ENCODE data around the gene CPNE7. TPM values are rescaled to one million over a fixed set of nuclear protein-coding genes. Genes with fewer than 3 reads are reported as not detected.

The CPNE7 gene
- total RNA-seq, 1 experiment from 2014 or later, result 3.7 TPM

DNA sequence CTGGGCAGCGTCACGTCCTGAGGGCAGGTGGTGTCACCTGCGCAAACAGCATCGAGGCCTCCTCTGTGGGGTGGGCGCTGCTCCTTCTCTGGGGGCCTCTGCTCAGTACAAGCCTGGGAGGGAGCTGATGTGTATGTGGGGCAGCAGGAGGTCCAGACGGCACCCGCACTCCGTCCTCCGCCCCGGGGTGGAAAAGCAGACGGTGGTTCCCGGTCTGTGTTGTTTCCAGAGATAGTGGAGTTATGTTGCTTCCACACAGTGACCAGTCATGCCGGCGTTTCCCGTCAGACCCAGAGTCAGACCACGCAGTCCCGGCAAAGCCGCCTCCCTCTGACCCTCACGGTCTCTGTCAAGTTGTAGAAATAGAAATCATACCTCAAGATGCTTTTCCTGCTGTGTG is 28.8 kb upstream of the CPNE7 start:
- no peak overlapping the region for H3K4me3 ChIP-seq (ENCODE audit: low read length)
- no peak overlapping the region for H3K4me2 ChIP-seq (ENCODE audit: low read depth, low read length, poor library complexity, severe bottlenecking)
- no peaks in the 10 kb centered on the region for H3K36me3 ChIP-seq (ENCODE audit: insufficient read depth, low read length)
- H3K9me3 ChIP-seq (ENCODE audit: low read length), result no peaks in the 10 kb centered on the region
- no peak for DNase-seq
- H3K4me1 ChIP-seq (ENCODE audit: low read length), result no peaks in the 10 kb centered on the region
- H3K27ac ChIP-seq (ENCODE audit: low read length), result no peak overlapping the region
- no peaks in the 10 kb centered on the region for H3K9me2 ChIP-seq (replicated peaks; ENCODE audit: insufficient read depth, low read length)
- no peak overlapping the region for H3K9ac ChIP-seq (ENCODE audit: low read length)
- H2AFZ ChIP-seq (ENCODE audit: low read length), result no peak overlapping the region
- no peaks in the 10 kb centered on the region for H3K79me2 ChIP-seq (ENCODE audit: low read length)
- no peaks in the 10 kb centered on the region for H3K27me3 ChIP-seq (ENCODE audit: low read length)
- no peaks in the 10 kb centered on the region for H4K20me1 ChIP-seq (ENCODE audit: insufficient read depth, low read depth, low read length)

DNA sequence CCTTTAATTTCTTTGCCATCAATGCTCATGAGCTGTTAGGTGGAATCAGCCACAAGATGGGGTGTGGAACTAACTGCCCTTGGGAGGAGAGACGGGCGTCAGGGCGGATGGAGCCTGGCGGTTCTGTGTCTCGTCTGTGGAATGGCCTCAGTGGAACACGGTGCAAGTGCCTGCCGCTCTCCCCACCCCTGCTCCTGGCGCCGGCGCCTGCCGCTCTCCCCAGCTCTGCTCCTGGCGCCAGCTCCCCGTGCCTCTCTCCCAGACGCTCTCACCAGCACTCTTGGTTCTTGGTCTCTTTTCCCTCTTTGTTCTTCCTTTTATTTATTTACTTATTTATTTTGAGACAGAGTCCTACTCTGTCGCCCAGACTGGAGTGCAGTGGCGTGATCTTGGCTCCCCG is 28.3 kb upstream of the CPNE7 start:
- no peaks in the 10 kb centered on the region for H3K9me3 ChIP-seq (ENCODE audit: low read length)
- H3K4me1 ChIP-seq (ENCODE audit: low read length), result no peaks in the 10 kb centered on the region
- no peak for DNase-seq
- no peak overlapping the region for H2AFZ ChIP-seq (ENCODE audit: low read length)
- H4K20me1 ChIP-seq (ENCODE audit: insufficient read depth, low read depth, low read length), result no peaks in the 10 kb centered on the region
- no peak overlapping the region for H3K9ac ChIP-seq (ENCODE audit: low read length)
- H3K36me3 ChIP-seq (ENCODE audit: insufficient read depth, low read length), result no peaks in the 10 kb centered on the region
- no peaks in the 10 kb centered on the region for H3K27me3 ChIP-seq (ENCODE audit: low read length)
- H3K4me3 ChIP-seq (ENCODE audit: low read length), result no peak overlapping the region
- H3K9me2 ChIP-seq (replicated peaks; ENCODE audit: insufficient read depth, low read length), result no peaks in the 10 kb centered on the region
- H3K27ac ChIP-seq (ENCODE audit: low read length), result no peak overlapping the region
- no peaks in the 10 kb centered on the region for H3K79me2 ChIP-seq (ENCODE audit: low read length)
- no peak overlapping the region for H3K4me2 ChIP-seq (ENCODE audit: low read depth, low read length, poor library complexity, severe bottlenecking)

DNA sequence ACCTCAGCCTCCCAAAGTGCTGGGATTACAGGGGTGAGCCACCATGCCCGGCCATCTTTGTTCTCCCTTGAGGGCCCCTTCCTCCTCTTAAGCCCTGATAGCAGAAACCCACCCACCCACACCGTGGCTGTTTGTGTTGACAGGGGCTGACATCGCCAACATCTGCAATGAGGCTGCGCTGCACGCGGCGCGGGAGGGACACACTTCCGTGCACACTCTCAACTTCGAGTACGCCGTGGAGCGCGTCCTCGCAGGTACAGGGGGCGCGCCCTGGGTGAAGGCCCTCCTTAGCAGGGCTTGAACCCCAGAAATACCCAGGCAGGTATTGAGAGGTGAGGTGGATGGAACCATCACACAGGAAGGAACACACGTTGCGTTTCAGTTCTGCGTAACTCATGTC is 27.7 kb upstream of the CPNE7 start:
- no peak for DNase-seq
- Histone ChIP-seq H3K9me2 (replicated peaks; ENCODE audit: insufficient read depth, low read length) (no peaks in the 10 kb centered on the region), H4K20me1 (ENCODE audit: insufficient read depth, low read depth, low read length) (no peaks in the 10 kb centered on the region), H3K4me2 (ENCODE audit: low read depth, low read length, poor library complexity, severe bottlenecking) (no peak overlapping the region), H3K4me3 (ENCODE audit: low read length) (no peak overlapping the region), H3K27ac (ENCODE audit: low read length) (no peak overlapping the region), H3K9ac (ENCODE audit: low read length) (no peak overlapping the region), H3K9me3 (ENCODE audit: low read length) (no peaks in the 10 kb centered on the region), H2AFZ (ENCODE audit: low read length) (no peak overlapping the region), H3K79me2 (ENCODE audit: low read length) (no peaks in the 10 kb centered on the region), H3K36me3 (ENCODE audit: insufficient read depth, low read length) (no peaks in the 10 kb centered on the region), H3K27me3 (ENCODE audit: low read length) (no peaks in the 10 kb centered on the region), H3K4me1 (ENCODE audit: low read length) (no peaks in the 10 kb centered on the region)

DNA sequence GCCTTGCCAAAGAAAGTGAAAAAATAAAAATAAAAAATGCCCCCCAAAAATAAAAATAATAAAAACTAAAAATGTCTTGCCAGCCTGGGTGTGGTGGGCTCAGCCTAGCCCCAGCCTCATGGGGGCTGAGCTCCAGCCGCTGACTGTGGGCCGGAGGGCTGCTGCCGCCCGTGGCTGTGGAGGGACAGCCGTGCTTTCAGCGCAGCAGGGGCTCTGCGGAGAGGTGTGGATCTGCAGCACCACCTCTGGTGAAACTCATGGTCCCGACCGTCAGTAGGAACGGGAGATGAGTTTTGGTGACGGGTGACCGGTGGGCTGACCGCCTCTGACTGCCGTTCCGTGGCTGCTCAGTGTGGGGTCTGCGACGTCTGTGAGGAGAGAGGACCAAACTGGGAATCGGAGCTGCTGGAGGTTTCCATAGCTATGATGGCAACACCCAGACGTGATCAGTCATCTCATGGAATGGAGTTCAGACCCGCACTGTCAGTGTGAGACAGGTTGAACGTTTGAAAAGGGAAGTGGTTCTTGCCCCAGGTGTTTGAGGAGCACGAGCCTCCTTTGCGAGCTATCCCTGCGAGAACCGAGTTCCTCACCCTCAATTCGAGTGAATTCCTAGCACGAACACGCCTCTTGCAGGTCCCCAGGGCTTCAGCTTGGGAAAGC is 27.1 kb upstream of the CPNE7 start:
- H3K9ac ChIP-seq (ENCODE audit: low read length), result no peak overlapping the region
- no peak for DNase-seq

DNA sequence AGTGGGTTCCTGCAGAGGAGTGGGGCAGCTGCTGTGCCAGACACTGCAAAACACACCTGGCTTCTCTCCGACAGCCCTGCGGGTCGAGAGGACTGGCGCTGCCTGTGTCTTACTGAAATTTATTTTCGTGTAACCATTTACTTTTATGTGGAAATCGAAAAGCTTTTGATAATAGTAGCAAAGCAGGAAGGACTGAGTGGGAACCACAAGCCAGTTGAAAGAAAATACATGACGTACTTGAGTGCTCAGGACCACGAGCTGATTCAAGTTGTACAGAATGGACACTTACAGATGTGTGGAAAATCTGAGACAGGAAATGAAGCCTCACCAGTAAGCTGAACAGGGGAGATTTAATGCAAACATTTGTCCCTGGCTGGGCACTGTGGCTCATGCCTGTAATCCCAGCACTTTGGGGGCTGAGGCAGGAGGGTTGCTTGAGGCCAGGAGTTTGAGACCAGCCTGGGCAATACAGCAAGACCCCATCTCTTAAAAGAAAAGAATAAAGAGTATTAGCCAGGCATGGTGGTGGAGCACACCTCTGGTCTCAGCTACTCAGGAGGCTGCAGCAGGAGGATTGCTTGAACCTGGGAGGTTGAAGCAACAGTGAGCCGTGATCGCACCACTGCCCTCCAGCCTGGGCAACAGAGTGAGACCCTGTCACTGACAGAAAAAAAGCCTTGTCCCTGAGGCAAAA is 26.4 kb upstream of the CPNE7 start:
- H3K27ac ChIP-seq (ENCODE audit: low read length), result no peak overlapping the region
- no peak overlapping the region for H2AFZ ChIP-seq (ENCODE audit: low read length)
- no peak overlapping the region for H3K9ac ChIP-seq (ENCODE audit: low read length)
- no peaks in the 10 kb centered on the region for H3K9me3 ChIP-seq (ENCODE audit: low read length)
- no peak overlapping the region for H3K4me3 ChIP-seq (ENCODE audit: low read length)
- H3K9me2 ChIP-seq (replicated peaks; ENCODE audit: insufficient read depth, low read length), result no peaks in the 10 kb centered on the region
- no peaks in the 10 kb centered on the region for H3K36me3 ChIP-seq (ENCODE audit: insufficient read depth, low read length)
- H3K4me1 ChIP-seq (ENCODE audit: low read length), result no peaks in the 10 kb centered on the region
- DNase-seq, result no peak
- no peaks in the 10 kb centered on the region for H3K79me2 ChIP-seq (ENCODE audit: low read length)
- H4K20me1 ChIP-seq (ENCODE audit: insufficient read depth, low read depth, low read length), result no peaks in the 10 kb centered on the region
- no peak overlapping the region for H3K4me2 ChIP-seq (ENCODE audit: low read depth, low read length, poor library complexity, severe bottlenecking)
- H3K27me3 ChIP-seq (ENCODE audit: low read length), result no peaks in the 10 kb centered on the region

More for the DNA sequence above, 27.1 kb upstream of the CPNE7 start:
- Histone ChIP-seq H3K4me1 (ENCODE audit: low read length) (no peaks in the 10 kb centered on the region), H3K9me2 (replicated peaks; ENCODE audit: insufficient read depth, low read length) (no peaks in the 10 kb centered on the region), H3K27ac (ENCODE audit: low read length) (no peak overlapping the region), H3K9me3 (ENCODE audit: low read length) (no peaks in the 10 kb centered on the region), H3K4me2 (ENCODE audit: low read depth, low read length, poor library complexity, severe bottlenecking) (no peak overlapping the region), H3K27me3 (ENCODE audit: low read length) (no peaks in the 10 kb centered on the region), H3K36me3 (ENCODE audit: insufficient read depth, low read length) (no peaks in the 10 kb centered on the region), H4K20me1 (ENCODE audit: insufficient read depth, low read depth, low read length) (no peaks in the 10 kb centered on the region), H3K79me2 (ENCODE audit: low read length) (no peaks in the 10 kb centered on the region), H2AFZ (ENCODE audit: low read length) (no peak overlapping the region), H3K4me3 (ENCODE audit: low read length) (no peak overlapping the region)

DNA sequence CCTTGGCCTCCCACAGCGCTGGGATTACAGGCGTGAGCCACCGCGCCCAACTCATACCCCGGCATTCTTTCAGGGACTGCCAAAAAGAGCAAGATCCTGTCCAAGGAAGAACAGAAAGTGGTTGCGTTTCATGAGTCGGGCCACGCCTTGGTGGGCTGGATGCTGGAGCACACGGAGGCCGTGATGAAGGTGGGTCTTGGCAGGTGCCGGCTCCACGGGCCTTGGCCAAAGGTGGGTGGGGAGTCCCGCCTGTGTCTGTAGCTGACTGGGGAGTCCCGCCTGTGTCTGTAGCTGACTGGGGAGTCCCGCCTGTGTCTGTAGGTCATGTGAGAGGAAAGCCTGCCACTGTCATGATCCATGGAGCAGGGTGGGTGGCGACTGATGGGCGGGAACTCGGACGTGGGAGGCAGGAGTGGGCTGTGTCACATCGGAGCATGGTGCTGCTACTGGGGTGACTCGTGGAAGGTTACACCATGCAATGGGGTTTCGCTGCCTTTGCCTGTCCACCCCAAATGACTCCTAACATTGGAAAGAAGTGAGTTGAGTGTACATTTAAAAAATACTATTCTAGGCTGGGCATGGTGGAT is 25.0 kb upstream of the CPNE7 start:
- Histone ChIP-seq H3K4me3 (ENCODE audit: low read length) (no peak overlapping the region), H3K9me2 (replicated peaks; ENCODE audit: insufficient read depth, low read length) (no peaks in the 10 kb centered on the region), H3K9ac (ENCODE audit: low read length) (no peak overlapping the region), H3K79me2 (ENCODE audit: low read length) (no peaks in the 10 kb centered on the region), H4K20me1 (ENCODE audit: insufficient read depth, low read depth, low read length) (no peaks in the 10 kb centered on the region), H3K4me1 (ENCODE audit: low read length) (no peaks in the 10 kb centered on the region), H2AFZ (ENCODE audit: low read length) (no peak overlapping the region), H3K9me3 (ENCODE audit: low read length) (no peaks in the 10 kb centered on the region), H3K36me3 (ENCODE audit: insufficient read depth, low read length) (no peaks in the 10 kb centered on the region), H3K4me2 (ENCODE audit: low read depth, low read length, poor library complexity, severe bottlenecking) (no peak overlapping the region), H3K27ac (ENCODE audit: low read length) (no peak overlapping the region), H3K27me3 (ENCODE audit: low read length) (no peaks in the 10 kb centered on the region)
- no peak for DNase-seq

DNA sequence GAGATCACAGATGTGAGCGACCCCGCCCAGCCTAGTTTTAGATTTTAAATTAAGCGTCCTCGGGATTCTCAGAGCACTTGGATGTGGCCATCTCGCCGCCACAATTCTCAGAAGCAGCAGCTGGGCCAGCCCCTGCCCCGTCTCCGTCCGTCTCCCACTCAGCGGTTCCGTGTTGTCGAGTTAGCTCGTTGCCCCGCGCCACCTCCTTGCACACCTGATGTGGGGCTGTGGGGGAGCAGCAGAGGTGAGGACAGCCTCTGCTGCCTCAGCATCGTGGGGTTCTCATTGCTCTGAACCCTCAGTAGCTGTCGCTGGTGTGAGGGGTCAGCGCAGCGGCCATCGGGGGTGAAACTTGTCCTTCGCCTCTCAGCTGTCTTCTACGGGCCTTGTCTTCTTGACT is 23.2 kb upstream of the CPNE7 start:
- Histone ChIP-seq H3K9me3 (ENCODE audit: low read length) (no peaks in the 10 kb centered on the region), H3K27me3 (ENCODE audit: low read length) (no peaks in the 10 kb centered on the region), H2AFZ (ENCODE audit: low read length) (no peak overlapping the region), H3K27ac (ENCODE audit: low read length) (no peak overlapping the region), H3K36me3 (ENCODE audit: insufficient read depth, low read length) (no peaks in the 10 kb centered on the region), H3K9me2 (replicated peaks; ENCODE audit: insufficient read depth, low read length) (no peaks in the 10 kb centered on the region), H3K4me2 (ENCODE audit: low read depth, low read length, poor library complexity, severe bottlenecking) (no peak overlapping the region), H3K4me3 (ENCODE audit: low read length) (no peak overlapping the region), H3K4me1 (ENCODE audit: low read length) (no peaks in the 10 kb centered on the region), H3K9ac (ENCODE audit: low read length) (no peak overlapping the region), H4K20me1 (ENCODE audit: insufficient read depth, low read depth, low read length) (no peaks in the 10 kb centered on the region), H3K79me2 (ENCODE audit: low read length) (no peaks in the 10 kb centered on the region)
- DNase-seq, result no peak

DNA sequence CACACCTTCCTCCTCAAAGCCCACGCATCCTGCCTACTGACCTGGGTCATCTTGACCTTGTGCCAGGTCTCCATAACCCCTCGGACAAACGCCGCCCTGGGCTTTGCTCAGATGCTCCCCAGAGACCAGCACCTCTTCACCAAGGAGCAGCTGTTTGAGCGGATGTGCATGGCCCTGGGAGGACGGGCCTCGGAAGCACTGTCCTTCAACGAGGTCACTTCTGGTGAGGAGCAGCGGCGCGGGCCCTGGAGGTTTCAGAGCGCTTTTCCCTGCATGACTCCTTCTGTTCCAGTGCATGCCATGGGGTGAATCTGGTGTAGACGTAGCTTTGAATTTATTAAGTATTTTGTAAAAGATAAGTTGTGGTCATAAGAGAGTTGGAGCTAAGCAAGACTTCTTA is 22.6 kb upstream of the CPNE7 start:
- no peak overlapping the region for H3K27ac ChIP-seq (ENCODE audit: low read length)
- H3K27me3 ChIP-seq (ENCODE audit: low read length), result no peaks in the 10 kb centered on the region
- no peak for DNase-seq
- no peaks in the 10 kb centered on the region for H4K20me1 ChIP-seq (ENCODE audit: insufficient read depth, low read depth, low read length)
- H2AFZ ChIP-seq (ENCODE audit: low read length), result no peak overlapping the region
- no peaks in the 10 kb centered on the region for H3K4me1 ChIP-seq (ENCODE audit: low read length)
- H3K9me3 ChIP-seq (ENCODE audit: low read length), result no peaks in the 10 kb centered on the region
- H3K36me3 ChIP-seq (ENCODE audit: insufficient read depth, low read length), result no peaks in the 10 kb centered on the region
- no peaks in the 10 kb centered on the region for H3K9me2 ChIP-seq (replicated peaks; ENCODE audit: insufficient read depth, low read length)
- no peaks in the 10 kb centered on the region for H3K79me2 ChIP-seq (ENCODE audit: low read length)
- no peak overlapping the region for H3K4me2 ChIP-seq (ENCODE audit: low read depth, low read length, poor library complexity, severe bottlenecking)
- H3K9ac ChIP-seq (ENCODE audit: low read length), result no peak overlapping the region
- H3K4me3 ChIP-seq (ENCODE audit: low read length), result no peak overlapping the region
